ENCODE results near the gene ACSL6.

The ACSL6 gene

GRCh38 chr5:132026516-132027008, 15.1 kb upstream of the ACSL6 start:
- TF ChIP-seq CTCF (conservative IDR thresholded peaks at IDR 0.05; ENCODE audit: low read depth, low read length) = no peak
- DNase-seq (ENCODE audit: low read depth) = no peak
- H3K4me3 ChIP-seq (ENCODE audit: low read depth, low read length) = no peak overlapping the region

GRCh38 chr5:132025403-132025971, 14.0 kb upstream of the ACSL6 start:
- no peak overlapping the region for H3K4me3 ChIP-seq (ENCODE audit: low read depth, low read length)
- TF ChIP-seq CTCF (conservative IDR thresholded peaks at IDR 0.05; ENCODE audit: low read depth, low read length) = no peak
- DNase-seq (ENCODE audit: low read depth) = no peak

GRCh38 chr5:132024789-132025402, 13.4 kb upstream of the ACSL6 start:
- H3K4me3 ChIP-seq (ENCODE audit: low read depth, low read length) = no peak overlapping the region
- no peak for TF ChIP-seq CTCF (conservative IDR thresholded peaks at IDR 0.05; ENCODE audit: low read depth, low read length)
- no peak for DNase-seq (ENCODE audit: low read depth)

- DNase-seq (ENCODE audit: low read depth) = no peak
- no peak for TF ChIP-seq CTCF (conservative IDR thresholded peaks at IDR 0.05; ENCODE audit: low read depth, low read length)
- H3K4me3 ChIP-seq (ENCODE audit: low read depth, low read length) = no peak overlapping the region
These were observed 12.6 kb upstream of the ACSL6 start for GRCh38 chr5:132024117-132024435.

GRCh38 chr5:132023258-132024116, 12.0 kb upstream of the ACSL6 start:
- no peak for TF ChIP-seq CTCF (conservative IDR thresholded peaks at IDR 0.05; ENCODE audit: low read depth, low read length)
- DNase-seq (ENCODE audit: low read depth) = no peak

GRCh38 chr5:132022737-132023136, 11.3 kb upstream of the ACSL6 start:
- H3K4me3 ChIP-seq (ENCODE audit: low read depth, low read length) = no peak overlapping the region
- DNase-seq (ENCODE audit: low read depth) = no peak
- no peak for TF ChIP-seq CTCF (conservative IDR thresholded peaks at IDR 0.05; ENCODE audit: low read depth, low read length)

More at GRCh38 chr5:132023258-132024116, 12.0 kb upstream of the ACSL6 start:
- no peak overlapping the region for H3K4me3 ChIP-seq (ENCODE audit: low read depth, low read length)

Data from choroid plexus epithelial cell (primary cell).